ENCODE results near the gene TRIM29.
A peak's percentile ranks its signal among the peaks of the same experiment; 100 is the strongest.
"Not testable (repeated sequence)": the region's sequence is repeated elsewhere in the genome, so short reads cannot be mapped to it uniquely, and the experiment has no call there.

Gene TRIM29

GRCh38 chr11:120182372-120182771 is 44.5 kb upstream of the TRIM29 start:
- Histone ChIP-seq H3K27me3 (ENCODE audit: control insufficient read depth in 2 of 2, insufficient read depth in 2 of 2, low read length in 2 of 2) (no peaks in the 10 kb centered on the region), H3K9ac (ENCODE audit: low read depth in 1 of 2, low read length in 2 of 2) (peak overlapping the region in 1 of 2 donors; percentile 39), H3K9me3 (ENCODE audit: control insufficient read depth in 2 of 2, low read length in 2 of 2) (no peaks in the 10 kb centered on the region), H3K27ac (ENCODE audit: low read depth in 2 of 2, low read length in 2 of 2) (peak overlapping the region in 1 of 2 donors; percentile 56), H3K4me3 (ENCODE audit: low read length in 2 of 2) (no peak overlapping the region), H3K4me1 (ENCODE audit: control insufficient read depth in 2 of 2, insufficient read depth in 2 of 2, low read length in 2 of 2) (peaks cover 45 to 52% of the 10 kb centered on the region in 2 donors), H3K36me3 (ENCODE audit: control insufficient read depth in 2 of 2, insufficient read depth in 2 of 2, low read length in 2 of 2) (no peaks in the 10 kb centered on the region)

GRCh38 chr11:120181376-120181975 is 43.6 kb upstream of the TRIM29 start:
- Histone ChIP-seq H3K27ac (ENCODE audit: low read depth in 2 of 2, low read length in 2 of 2) (no peak overlapping the region), H3K9me3 (ENCODE audit: control insufficient read depth in 2 of 2, low read length in 2 of 2) (no peaks in the 10 kb centered on the region), H3K27me3 (ENCODE audit: control insufficient read depth in 2 of 2, insufficient read depth in 2 of 2, low read length in 2 of 2) (no peaks in the 10 kb centered on the region), H3K36me3 (ENCODE audit: control insufficient read depth in 2 of 2, insufficient read depth in 2 of 2, low read length in 2 of 2) (no peaks in the 10 kb centered on the region), H3K4me3 (ENCODE audit: low read length in 2 of 2) (no peak overlapping the region), H3K4me1 (ENCODE audit: control insufficient read depth in 2 of 2, insufficient read depth in 2 of 2, low read length in 2 of 2) (peaks cover 36 to 43% of the 10 kb centered on the region in 2 donors), H3K9ac (ENCODE audit: low read depth in 1 of 2, low read length in 2 of 2) (no peak overlapping the region)

DNA sequence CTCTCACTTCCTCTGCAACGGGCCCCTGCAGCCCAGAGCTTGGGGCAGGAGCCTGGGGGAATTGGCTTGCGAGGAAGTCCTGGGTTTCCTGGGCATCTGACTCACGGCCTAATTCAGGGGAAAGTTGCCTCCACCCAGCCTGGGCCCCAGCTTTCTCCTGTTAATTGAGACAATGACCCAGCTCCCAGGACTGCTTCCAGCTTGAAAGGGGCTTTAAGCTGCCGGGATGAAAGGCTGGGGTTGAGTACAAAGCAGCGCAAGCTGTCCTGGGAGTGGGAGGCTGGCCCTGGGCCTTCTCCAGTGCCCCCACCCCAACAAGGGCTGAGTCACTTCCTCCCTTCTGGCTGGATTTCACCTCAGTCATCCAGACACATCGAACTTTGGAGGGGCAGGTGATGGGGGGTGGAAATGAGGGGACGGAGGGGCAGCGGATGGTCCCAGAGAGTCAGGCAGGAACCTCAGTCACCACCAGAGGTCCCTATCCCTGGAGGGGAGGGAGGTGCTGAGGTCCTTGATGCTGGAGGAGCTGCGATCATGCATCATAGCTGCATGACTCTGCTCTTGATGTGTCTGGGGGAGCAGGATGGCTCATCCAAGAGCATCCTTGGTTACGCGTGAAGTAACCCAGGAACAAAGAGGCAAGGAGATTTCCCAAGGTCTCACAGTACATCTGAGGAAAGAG is 42.8 kb upstream of the TRIM29 start:
- Histone ChIP-seq H3K36me3 (ENCODE audit: control insufficient read depth in 2 of 2, insufficient read depth in 2 of 2, low read length in 2 of 2) (no peaks in the 10 kb centered on the region), H3K27me3 (ENCODE audit: control insufficient read depth in 2 of 2, insufficient read depth in 2 of 2, low read length in 2 of 2) (no peaks in the 10 kb centered on the region), H3K27ac (ENCODE audit: low read depth in 2 of 2, low read length in 2 of 2) (no peak overlapping the region), H3K4me3 (ENCODE audit: low read length in 2 of 2) (no peak overlapping the region), H3K9me3 (ENCODE audit: control insufficient read depth in 2 of 2, low read length in 2 of 2) (no peaks in the 10 kb centered on the region), H3K9ac (ENCODE audit: low read depth in 1 of 2, low read length in 2 of 2) (no peak overlapping the region), H3K4me1 (ENCODE audit: control insufficient read depth in 2 of 2, insufficient read depth in 2 of 2, low read length in 2 of 2) (peaks cover 28 to 35% of the 10 kb centered on the region in 2 donors)

GRCh38 chr11:120180063-120180462 is 42.1 kb upstream of the TRIM29 start:
- H3K36me3 ChIP-seq (ENCODE audit: control insufficient read depth in 2 of 2, insufficient read depth in 2 of 2, low read length in 2 of 2); H3K9me3 ChIP-seq (ENCODE audit: control insufficient read depth in 2 of 2, low read length in 2 of 2); H3K9ac ChIP-seq (ENCODE audit: low read depth in 1 of 2, low read length in 2 of 2); H3K27ac ChIP-seq (ENCODE audit: low read depth in 2 of 2, low read length in 2 of 2); H3K4me3 ChIP-seq (ENCODE audit: low read length in 2 of 2); H3K27me3 ChIP-seq (ENCODE audit: control insufficient read depth in 2 of 2, insufficient read depth in 2 of 2, low read length in 2 of 2): not testable (repeated sequence)
- peaks cover 26 to 31% of the 10 kb centered on the region in 2 donors for H3K4me1 ChIP-seq (ENCODE audit: control insufficient read depth in 2 of 2, insufficient read depth in 2 of 2, low read length in 2 of 2)

GRCh38 chr11:120179057-120179672 is 41.3 kb upstream of the TRIM29 start:
- H3K9me3 ChIP-seq (ENCODE audit: control insufficient read depth in 2 of 2, low read length in 2 of 2), result no peaks in the 10 kb centered on the region
- peaks cover 20 to 22% of the 10 kb centered on the region in 2 donors for H3K4me1 ChIP-seq (ENCODE audit: control insufficient read depth in 2 of 2, insufficient read depth in 2 of 2, low read length in 2 of 2)
- H3K27me3 ChIP-seq (ENCODE audit: control insufficient read depth in 2 of 2, insufficient read depth in 2 of 2, low read length in 2 of 2), result no peaks in the 10 kb centered on the region
- no peak overlapping the region for H3K4me3 ChIP-seq (ENCODE audit: low read length in 2 of 2)
- H3K36me3 ChIP-seq (ENCODE audit: control insufficient read depth in 2 of 2, insufficient read depth in 2 of 2, low read length in 2 of 2), result no peaks in the 10 kb centered on the region
- no peak overlapping the region for H3K27ac ChIP-seq (ENCODE audit: low read depth in 2 of 2, low read length in 2 of 2)
- no peak overlapping the region for H3K9ac ChIP-seq (ENCODE audit: low read depth in 1 of 2, low read length in 2 of 2)

- Histone ChIP-seq H3K27ac (ENCODE audit: low read depth in 2 of 2, low read length in 2 of 2) (no peak overlapping the region), H3K36me3 (ENCODE audit: control insufficient read depth in 2 of 2, insufficient read depth in 2 of 2, low read length in 2 of 2) (no peaks in the 10 kb centered on the region), H3K4me1 (ENCODE audit: control insufficient read depth in 2 of 2, insufficient read depth in 2 of 2, low read length in 2 of 2) (peaks cover 14 to 16% of the 10 kb centered on the region in 2 donors), H3K27me3 (ENCODE audit: control insufficient read depth in 2 of 2, insufficient read depth in 2 of 2, low read length in 2 of 2) (no peaks in the 10 kb centered on the region), H3K4me3 (ENCODE audit: low read length in 2 of 2) (no peak overlapping the region), H3K9me3 (ENCODE audit: control insufficient read depth in 2 of 2, low read length in 2 of 2) (no peaks in the 10 kb centered on the region), H3K9ac (ENCODE audit: low read depth in 1 of 2, low read length in 2 of 2) (no peak overlapping the region)
Observed at GRCh38 chr11:120178561-120179056, 40.7 kb upstream of the TRIM29 start.

- Histone ChIP-seq H3K27ac (ENCODE audit: low read depth in 2 of 2, low read length in 2 of 2) (no peak overlapping the region), H3K4me1 (ENCODE audit: control insufficient read depth in 2 of 2, insufficient read depth in 2 of 2, low read length in 2 of 2) (peaks cover 0 to under 1% of the 10 kb centered on the region in 2 donors), H3K36me3 (ENCODE audit: control insufficient read depth in 2 of 2, insufficient read depth in 2 of 2, low read length in 2 of 2) (no peaks in the 10 kb centered on the region), H3K9me3 (ENCODE audit: control insufficient read depth in 2 of 2, low read length in 2 of 2) (no peaks in the 10 kb centered on the region), H3K27me3 (ENCODE audit: control insufficient read depth in 2 of 2, insufficient read depth in 2 of 2, low read length in 2 of 2) (peaks cover 0 to 8% of the 10 kb centered on the region in 2 donors), H3K9ac (ENCODE audit: low read depth in 1 of 2, low read length in 2 of 2) (no peak overlapping the region), H3K4me3 (ENCODE audit: low read length in 2 of 2) (no peak overlapping the region)
Observed at GRCh38 chr11:120174866-120175265, 37.0 kb upstream of the TRIM29 start.

DNA sequence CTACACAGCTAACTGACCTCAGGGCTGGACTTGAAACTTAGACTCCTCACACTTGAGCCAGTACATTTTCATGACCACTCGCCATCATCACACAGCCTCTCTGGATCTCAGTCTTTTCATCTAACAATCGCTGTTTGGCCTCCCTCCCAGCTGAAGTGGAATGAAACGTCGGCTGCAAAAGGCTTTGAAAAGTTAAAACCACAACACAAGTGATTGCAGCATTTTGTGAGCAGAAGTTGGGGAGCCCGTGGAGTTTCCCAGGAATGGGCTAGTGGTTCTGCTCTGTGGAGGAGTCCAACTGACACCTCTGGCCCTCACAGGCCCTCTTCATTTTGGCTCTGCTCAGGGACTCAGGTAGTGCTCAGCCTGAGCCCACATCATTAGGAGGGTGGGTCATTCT is 35.9 kb upstream of the TRIM29 start:
- Histone ChIP-seq H3K27me3 (ENCODE audit: control insufficient read depth in 2 of 2, insufficient read depth in 2 of 2, low read length in 2 of 2) (peaks cover under 1 to 8% of the 10 kb centered on the region in 2 donors), H3K9me3 (ENCODE audit: control insufficient read depth in 2 of 2, low read length in 2 of 2) (no peaks in the 10 kb centered on the region), H3K4me1 (ENCODE audit: control insufficient read depth in 2 of 2, insufficient read depth in 2 of 2, low read length in 2 of 2) (peaks cover 5 to 9% of the 10 kb centered on the region in 2 donors), H3K4me3 (ENCODE audit: low read length in 2 of 2) (no peak overlapping the region), H3K9ac (ENCODE audit: low read depth in 1 of 2, low read length in 2 of 2) (no peak overlapping the region), H3K27ac (ENCODE audit: low read depth in 2 of 2, low read length in 2 of 2) (no peak overlapping the region), H3K36me3 (ENCODE audit: control insufficient read depth in 2 of 2, insufficient read depth in 2 of 2, low read length in 2 of 2) (no peaks in the 10 kb centered on the region)

DNA sequence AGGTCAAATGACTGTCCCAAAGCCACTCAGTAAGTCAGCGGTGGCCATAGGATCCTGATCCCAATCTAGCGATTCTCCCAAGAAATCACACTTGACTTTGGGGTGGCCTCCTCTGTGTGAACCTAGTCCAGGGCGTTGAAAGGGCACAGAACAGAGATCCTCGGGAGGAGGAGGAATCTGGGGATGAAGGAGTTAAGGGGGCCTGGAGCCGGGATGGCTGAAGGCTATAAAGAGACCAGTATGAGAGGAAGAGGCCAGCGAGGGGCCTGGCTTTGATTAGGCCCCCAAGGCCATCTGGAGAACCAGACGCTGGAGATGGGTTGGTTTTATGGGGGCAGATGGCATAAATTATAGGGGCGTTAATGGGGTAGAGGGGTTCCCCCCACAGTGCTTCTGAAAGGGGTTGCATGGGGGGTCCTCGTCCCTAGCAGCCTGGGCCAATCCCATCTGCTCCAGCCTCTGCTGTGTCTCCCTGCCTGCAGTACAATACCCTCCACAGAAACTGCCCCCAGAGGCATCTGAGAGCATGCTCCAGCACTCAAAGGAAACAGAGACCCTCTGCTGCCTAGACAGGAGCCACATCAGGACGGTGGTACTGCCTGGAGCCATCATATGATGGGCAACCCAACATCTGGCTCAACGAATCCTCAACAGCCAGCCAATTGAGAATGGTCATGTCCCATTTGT is 35.2 kb upstream of the TRIM29 start:
- H3K4me3 ChIP-seq (ENCODE audit: low read length in 2 of 2), result no peak overlapping the region
- no peak overlapping the region for H3K27ac ChIP-seq (ENCODE audit: low read depth in 2 of 2, low read length in 2 of 2)
- no peak overlapping the region for H3K9ac ChIP-seq (ENCODE audit: low read depth in 1 of 2, low read length in 2 of 2)

More for the DNA sequence above, 35.2 kb upstream of the TRIM29 start:
- H3K9me3 ChIP-seq (ENCODE audit: control insufficient read depth in 2 of 2, low read length in 2 of 2), result no peaks in the 10 kb centered on the region
- H3K36me3 ChIP-seq (ENCODE audit: control insufficient read depth in 2 of 2, insufficient read depth in 2 of 2, low read length in 2 of 2), result no peaks in the 10 kb centered on the region
- H3K4me1 ChIP-seq (ENCODE audit: control insufficient read depth in 2 of 2, insufficient read depth in 2 of 2, low read length in 2 of 2), result peaks cover 11% of the 10 kb centered on the region in 2 donors
- H3K27me3 ChIP-seq (ENCODE audit: control insufficient read depth in 2 of 2, insufficient read depth in 2 of 2, low read length in 2 of 2), result peaks cover 6 to 10% of the 10 kb centered on the region in 2 donors

Measured in mucosa of rectum (tissue), 2 donors.